GM21515 (cell line): ENCODE data around the gene WDR3.

Experiments used
- ATAC-seq: cut with Tn5 transposase; IDR thresholded peaks from one replicate; pipeline ENCODE4 v1.9.1; 2021; ENCODE audit not compliant: unreplicated experiment

Gene WDR3

DNA sequence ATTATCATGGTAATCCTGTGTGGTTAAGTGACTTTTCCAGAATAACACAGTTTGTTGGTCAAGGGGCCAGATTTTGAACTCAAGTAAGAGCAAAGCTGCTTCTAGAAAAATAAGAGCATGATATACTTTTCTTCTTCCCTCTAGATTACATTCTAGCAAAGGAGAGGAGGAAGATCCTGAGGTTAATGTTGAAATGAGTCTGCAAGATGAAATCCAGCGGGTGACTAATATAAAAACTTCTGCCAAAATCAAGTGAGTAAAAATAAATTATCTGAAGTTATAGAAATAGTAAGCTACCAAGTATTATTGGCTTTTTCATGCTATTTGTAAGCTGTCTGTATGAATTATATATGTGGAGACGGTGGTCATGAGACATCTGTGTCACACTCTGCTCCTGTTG lies 12.8 kb downstream of the WDR3 start:
- no peak for ATAC-seq

DNA sequence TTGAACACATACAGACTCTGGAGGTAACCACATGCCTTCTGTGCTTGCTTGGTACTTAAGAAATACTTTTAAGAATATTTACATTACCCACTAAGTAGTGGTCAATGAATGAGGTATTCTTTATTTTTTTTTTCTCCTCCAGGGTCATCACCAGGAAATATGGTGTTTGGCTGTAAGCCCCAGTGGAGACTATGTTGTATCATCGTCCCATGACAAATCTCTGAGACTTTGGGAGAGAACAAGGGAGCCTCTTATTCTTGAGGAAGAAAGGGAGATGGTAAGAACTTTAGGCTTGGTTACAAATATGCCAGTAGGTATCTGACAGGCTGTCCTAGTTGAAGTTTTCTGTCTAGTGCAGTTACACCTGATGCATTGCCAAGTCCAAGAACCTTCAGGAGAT lies 22.8 kb downstream of the WDR3 start:
- no peak for ATAC-seq

DNA sequence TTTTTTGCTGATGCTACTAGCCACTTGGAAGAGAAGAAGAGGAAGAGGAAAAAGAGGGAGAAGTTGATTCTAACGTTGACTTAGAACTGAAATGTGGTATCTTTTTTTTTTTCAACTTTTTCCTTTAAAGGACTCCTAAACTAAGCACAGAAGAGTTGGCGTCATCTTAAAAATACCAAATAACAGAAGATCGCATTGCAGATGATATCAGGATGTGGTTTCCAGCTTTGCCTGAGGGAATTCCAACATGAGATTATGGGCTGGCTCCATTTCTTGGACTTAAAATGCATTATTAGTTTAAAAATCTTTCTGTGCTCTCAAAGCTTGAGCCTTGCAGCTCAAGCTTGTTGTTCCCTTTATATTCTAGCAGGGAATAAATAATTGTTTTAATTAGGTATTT lies 29.8 kb downstream of the WDR3 start:
- no peak for ATAC-seq

DNA sequence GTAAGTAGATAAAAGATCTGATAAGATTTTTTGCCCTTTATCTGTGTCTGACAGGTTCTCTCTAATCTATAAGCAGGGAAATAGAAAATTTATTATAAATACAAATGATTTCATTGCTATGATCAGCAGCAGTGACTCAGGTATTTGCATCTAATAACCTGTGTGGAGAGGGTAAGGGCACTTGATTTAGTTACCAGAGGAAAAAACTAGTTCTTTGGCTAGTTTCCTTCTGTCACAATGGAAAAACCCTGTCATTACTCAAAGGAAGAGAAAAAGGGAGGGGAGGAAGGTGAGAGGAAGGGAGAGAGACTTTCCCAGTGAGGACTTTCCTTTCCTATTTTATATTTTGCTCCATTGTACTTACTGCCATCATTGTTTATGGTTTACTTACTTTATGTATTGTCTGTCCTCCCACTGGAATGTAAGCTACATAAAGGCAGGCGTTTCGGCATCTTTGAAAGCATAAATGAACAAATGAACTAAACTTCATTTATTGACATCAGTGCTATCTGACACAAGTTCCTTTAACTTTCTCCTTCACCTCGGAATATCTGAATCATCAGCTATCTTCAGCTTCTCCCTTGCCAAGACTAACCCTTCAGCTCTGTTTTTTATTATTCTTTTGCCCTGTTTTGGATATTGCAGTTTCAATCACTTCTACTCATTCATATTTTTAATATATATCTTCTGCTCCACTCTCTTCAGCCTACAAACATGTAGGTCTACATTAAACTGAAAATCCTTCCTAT lies 34.9 kb downstream of the WDR3 start:
- ATAC-seq = no peak

DNA sequence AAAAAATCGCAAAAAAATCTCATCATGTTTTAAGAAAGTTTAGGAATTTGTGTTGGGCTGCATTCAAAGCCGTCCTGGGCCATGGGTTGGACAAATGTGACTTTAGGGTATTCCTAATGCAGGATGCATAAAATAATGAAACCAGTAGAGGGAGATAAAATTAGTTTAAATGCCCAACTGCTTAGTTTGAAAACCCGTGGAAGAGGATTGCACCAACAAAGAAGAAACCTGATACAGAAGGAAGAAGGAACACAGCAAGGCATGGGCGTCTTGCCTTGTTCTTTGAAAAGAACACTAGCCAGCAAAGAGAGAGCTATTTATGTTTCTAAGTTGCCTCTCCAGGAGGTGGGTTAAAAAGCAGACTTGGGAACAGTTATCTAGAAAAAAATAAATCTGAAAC lies 37.9 kb downstream of the WDR3 start:
- no peak for ATAC-seq

DNA sequence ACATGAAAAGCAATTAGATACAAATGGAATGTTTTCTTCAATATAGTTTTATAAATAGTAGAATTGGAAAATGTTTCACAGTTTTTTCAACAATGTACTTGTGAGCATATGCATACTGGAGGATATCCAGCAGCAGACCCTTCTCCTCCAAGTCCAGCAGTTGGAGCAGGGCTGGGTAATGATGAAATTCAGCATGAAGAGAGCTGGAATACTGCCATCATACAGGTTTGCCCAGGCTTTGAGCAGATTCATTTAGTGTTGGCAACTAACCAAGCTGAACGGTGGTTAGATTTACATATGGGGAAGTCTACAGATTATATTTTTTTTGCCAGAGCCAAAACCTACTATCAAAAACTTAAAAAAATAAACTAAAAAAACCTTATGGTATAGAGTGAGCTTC lies 38.3 kb downstream of the WDR3 start:
- ATAC-seq = no peak

DNA sequence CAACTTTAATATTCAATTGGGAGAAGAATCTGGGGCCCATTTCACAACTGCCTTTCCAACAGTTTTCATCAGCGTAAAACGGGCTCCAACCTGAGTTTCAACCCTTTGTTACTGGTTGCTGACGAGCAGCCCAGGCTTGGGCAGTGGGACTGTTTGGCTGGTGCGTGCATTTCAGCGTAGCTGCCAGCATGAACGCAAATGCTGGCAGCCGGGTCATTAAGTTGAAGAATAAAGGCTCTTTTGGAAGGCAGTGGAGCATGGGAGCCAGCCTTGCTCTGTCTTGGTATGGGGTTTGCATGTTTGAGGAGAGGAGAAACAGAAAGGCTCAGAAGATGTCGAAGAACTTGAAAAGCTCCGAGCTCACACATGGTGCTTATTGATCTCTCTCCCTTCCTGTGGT lies 40.7 kb downstream of the WDR3 start:
- no peak for ATAC-seq

DNA sequence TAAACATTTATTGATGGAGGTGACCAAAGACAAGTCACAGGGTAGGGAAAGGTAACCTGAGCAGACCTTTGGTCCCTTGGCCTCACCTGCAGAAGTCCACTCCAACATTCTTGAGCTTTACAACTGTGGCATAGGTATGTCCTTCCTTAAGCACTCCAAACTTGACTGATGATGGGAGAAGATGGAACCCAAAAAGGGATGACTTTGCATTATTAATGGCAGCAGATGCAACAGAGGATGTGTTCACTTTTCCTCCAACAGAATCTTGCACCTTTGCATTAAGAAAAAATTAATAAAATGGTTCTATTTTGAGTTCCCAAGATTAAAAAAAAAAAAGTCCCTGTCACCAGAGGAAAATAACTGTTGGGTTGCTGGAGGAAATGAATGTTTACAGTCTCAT lies 42.2 kb downstream of the WDR3 start:
- no peak for ATAC-seq

DNA sequence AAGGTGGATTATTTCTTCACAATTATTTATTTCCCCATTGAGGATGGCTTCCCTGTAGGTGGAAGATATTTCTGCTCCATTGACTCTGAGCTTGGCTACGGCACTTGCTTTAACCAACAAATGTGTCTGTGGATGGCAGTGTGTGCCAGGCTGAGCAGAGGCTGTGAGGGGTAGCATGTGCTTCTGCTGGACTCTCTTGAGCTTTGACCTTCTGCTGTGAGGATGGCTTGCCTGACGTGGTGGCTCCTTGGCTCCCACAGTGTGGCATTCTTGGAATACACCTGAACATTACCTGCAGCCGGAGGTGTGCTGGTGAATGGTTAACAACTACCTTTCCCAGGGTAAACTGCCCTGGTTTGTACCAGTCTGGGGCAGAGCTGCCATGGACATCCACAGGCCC lies 46.8 kb downstream of the WDR3 start:
- no peak for ATAC-seq

DNA sequence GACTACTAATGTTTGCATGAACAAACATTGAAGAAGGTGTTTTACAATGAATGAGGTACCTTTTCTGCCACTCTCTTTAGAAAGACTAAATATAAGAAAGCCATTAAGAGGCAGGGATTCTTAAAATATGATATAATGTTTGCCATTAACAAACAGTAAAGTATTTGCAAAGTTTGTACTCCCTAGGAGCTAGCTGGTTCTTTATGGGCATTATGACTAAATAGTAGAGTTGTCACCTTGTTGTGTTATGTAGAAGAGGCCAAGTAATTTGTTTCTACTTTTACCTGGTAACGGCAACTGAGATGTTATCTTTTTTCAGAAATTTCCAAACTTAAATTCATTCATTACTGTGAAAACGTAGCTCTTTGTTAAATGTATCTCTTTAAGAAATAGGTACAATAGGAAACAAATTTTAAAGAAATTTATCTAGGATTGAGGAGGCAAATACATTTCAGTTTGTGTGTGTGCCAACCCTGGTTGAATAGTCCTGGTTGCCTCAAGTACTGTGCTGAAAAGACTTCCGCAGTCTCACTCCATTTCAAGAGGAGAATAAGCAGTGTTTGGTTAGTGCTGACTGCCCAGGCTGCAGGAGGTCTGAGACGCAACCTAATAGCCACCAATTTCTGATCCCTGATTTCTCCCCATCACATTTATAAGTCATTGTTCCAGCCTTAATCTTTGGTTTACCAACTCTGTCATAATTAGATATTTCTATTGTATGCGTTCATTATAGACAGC lies 52.1 kb downstream of the WDR3 start:
- no peak for ATAC-seq

DNA sequence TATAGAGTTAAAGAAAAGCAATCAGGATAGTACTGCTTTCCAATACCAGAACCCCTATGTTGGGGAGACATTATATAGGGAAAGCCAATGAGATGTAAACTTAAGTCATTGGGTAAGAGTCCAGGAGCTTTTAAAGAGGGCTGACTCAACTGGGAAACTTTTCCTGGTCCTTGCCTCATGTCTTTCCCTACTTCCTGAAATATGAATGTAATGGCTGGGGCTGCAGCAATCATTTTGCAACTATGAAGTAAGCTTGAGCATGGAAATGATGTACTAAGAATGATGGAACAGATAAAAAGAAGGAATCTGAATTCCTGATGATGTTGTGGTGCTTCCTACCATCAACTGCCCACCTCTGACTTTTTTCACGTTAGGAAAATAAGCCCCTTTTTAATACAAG lies 55.7 kb downstream of the WDR3 start:
- no peak for ATAC-seq

DNA sequence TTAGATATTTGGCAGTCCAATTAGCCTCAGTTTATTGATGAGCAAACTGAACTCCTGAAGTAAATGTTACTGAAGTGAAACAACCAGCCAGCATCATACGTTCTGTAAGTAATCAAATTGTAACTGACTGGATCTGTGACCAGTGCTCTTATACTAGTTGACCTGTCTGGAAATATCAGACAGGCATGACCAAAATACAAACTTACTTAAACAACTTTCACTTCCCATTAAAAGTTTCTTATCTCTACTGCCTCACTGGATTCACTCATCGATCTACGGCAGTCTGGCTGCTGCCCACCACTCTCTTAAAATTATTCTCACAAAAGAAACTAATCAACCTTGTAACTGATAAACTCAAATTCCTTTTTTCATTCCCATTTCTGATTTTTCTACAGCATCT lies 56.4 kb downstream of the WDR3 start:
- ATAC-seq = no peak

DNA sequence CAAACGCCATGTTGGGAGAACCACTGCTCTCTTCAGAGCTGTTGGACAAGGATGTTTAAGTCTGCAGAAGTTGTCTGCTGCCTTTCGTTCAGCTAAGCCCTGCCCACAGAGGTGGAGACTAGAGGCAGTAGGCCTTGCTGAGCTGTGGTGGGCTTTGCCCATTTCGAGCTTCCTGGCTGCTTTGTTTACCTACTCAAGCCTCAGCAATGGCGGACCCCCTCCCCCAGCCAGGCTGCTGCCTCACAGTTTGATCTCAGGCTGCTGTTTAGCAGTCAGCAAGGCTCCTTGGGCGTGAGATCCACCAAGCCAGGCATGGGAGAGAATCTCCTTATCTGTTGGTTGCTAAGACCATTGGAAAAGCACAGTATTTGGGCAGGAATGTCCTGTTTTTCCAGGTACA lies 74.8 kb downstream of the WDR3 start:
- no peak for ATAC-seq

DNA sequence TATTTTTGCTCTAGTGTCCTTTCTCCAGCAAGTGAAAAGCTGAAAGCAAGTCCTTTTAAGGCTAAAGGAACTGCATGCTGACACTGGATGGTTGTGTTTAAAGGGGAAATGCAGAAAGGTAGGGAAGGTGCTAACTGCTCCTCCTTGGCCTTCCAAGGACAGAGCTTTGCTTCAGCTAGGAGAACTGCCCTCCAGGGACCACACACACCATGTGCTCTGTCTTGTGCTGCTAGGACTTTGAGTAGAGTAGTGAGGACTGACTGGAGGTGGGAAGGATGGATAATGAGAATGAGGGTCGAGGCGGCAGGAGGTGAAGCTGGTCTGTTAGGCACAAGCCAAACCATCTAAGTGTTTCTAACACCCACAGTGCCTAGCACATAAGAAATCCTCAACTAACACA lies 77.9 kb downstream of the WDR3 start:
- no peak for ATAC-seq

DNA sequence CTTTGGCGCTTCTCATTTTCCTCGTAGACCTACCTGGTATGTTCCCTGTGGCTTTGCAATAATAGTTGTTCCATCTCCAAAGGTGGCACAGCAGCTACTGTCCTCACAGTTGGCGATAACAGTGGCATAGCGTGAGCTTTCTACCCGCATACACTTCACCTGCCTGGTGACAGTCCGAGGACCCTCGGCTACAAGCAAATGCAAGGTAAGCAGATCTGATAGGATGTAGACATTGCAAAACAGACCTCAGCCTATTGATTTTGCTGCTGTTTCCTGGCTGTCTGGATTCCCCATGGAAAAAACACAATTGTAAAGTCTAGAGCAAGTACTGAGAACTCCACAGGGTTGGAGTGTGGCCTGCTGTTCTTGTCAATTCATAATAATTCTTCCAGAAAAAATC lies 78.5 kb downstream of the WDR3 start:
- ATAC-seq = no peak

DNA sequence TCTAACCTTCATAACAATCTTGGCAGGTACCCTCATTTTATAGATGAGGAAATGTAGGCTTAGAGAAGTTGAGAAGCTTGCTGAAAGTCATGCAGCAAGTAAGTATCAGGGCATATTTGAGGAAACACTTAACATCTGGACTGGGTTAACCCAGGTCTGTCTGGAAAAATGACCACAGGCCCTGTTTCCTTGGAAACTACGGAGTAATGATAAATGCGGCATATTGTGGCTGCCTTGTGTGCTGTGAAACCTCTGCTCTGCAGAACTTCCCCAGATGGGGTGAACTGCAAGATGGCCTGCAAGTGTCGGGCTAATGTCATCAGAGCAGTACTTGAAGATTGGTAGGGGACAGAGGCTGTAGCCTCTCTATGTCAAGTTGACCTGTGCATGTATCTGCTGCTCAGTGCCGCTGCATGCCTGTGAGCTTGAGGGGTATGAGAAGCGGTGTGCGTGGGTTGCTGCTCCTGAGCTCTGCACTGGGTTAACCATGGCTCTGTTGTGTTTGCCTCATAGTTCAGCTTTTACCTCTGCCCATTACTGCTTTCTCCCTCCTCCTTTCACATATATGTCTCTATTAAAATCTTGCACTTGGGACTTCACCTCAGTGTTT lies 83.1 kb downstream of the WDR3 start:
- ATAC-seq = no peak

DNA sequence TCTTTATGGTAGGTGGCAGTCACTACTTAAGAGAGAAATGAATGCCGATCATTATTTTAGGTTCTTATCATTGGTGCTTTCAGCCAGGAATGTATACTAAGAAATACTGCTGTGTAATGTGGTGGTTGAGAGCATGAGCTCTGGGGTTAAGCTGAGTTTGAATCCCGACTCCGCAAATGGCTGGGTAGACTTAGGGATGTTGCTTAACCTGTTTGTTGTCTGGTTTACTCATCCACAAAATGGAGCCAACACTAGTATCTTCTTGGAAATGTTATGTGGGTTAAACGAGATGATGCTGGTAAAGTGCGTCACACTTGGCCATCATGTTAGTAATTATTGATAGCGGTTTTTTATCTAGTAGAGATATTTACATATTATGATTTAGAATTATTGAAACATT lies 83.8 kb downstream of the WDR3 start:
- no peak for ATAC-seq

DNA sequence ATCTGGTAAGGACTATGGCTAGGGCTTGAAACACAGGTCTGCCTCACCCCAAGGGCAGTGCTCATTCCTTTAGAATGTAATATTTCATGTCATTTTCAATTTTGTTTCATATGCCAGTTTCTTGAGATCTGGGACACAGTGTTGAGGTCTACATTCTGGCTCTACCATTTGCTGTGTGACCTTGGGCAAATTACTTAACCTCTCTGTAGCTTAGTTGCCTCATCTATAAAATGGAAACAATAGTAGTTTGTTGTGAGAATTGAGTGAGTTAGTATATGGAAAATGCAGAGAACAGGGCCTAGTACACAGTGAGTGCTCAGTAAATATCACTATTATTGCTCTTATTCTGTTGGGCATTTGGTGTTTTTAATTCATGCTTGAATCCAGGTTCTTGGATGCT lies 84.4 kb downstream of the WDR3 start:
- no peak for ATAC-seq
